ENCODE results near the gene ESPL1.
"Not testable (repeated sequence)": the region's sequence is repeated elsewhere in the genome, so short reads cannot be mapped to it uniquely, and the experiment has no call there.

ESPL1 gene

DNA sequence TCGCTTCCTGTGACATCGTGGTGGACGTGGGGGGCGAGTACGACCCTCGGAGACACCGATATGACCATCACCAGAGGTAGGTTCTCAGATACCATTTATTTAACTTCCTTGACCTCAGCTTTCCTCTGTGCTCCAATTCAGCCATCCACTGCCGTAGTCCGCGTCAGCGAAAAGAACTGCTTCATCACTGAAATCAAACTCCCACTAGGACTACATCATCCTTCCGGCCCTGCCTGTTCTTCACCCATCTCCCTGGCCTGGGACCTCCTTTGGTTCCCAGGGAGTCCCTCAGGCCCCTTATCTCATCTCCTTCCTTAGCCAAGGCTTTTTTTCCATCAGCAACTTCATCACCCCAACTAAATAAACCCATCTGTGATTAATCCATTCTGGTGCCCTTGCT is 32.1 kb downstream of the ESPL1 start:
- ATAC-seq, result no peak
- peak; percentile 26 for DNase-seq

GRCh38 chr12:53302903-53303302 is 34.8 kb downstream of the ESPL1 start:
- DNase-seq, result no peak
- ATAC-seq, result no peak

GRCh38 chr12:53306826-53307225 is 38.7 kb downstream of the ESPL1 start:
- DNase-seq, result no peak
- ATAC-seq, result no peak

DNA sequence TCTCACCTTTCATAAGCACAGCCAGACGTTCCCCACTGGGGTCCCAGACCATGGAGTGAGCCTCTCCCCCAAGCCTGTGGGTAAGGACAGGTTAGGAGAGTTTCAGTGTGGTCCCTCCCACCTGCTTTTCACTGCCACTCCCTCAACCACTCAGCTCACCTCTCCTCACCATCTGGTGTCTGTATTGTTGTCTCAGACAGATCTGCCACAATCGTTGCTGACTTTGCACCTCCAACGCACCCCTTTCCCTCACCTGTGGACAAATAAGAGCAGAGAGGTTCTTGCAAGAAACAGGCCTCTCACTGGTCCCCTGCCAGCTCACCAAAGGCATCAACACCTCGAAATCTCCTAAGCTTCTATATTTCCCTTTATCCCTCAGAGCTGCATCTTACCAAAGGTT is 40.2 kb downstream of the ESPL1 start:
- DNase-seq (no peak), ATAC-seq (no peak)

GRCh38 chr12:53313996-53314395 is 45.9 kb downstream of the ESPL1 start:
- ATAC-seq (no peak), DNase-seq (no peak)

- ATAC-seq (no peak), DNase-seq (no peak)
Observed at GRCh38 chr12:53320352-53321195, 52.5 kb downstream of the ESPL1 start.

- peak; percentile 59 for DNase-seq
- peak; percentile 20 for ATAC-seq
Observed at GRCh38 chr12:53324113-53324778, 56.1 kb downstream of the ESPL1 start.

DNA sequence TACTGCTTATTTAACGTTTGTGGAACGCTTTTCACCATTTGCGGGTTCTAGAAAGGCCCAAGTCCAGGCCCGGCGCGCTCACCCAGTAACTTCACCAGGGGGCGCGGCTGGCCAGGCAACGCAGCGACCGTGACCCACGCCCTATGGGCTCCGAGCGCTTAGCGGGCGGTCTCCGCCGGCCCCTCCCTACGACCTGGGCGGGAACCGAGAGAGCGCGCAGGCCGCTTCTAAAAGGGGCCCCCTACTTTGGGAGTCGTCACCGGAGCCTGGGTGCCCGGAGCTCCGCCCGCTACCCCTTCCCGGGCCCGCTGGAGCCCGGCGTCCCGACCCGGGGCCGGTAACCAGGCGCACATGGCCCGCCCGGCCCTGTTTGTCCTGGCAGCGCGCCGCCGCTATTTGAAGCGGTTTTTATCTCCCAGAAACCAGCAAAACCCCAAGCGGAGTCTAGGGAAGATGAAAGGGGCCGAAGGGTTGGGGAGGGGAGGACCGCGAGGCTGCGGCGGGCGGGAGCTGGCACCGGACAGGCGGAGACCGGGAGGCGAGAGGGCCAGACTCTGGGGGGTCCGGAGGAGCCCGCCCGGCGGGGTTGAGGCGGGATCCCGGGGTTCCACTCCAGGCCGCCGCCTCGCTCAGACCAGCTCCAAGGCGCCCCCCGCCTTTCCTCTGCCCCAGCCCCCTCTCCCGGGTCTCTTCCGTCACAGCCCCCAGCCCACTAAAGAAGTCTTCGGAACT is 56.8 kb downstream of the ESPL1 start:
- peak; percentile 94 for DNase-seq
- ATAC-seq, result peak; percentile 79

DNA sequence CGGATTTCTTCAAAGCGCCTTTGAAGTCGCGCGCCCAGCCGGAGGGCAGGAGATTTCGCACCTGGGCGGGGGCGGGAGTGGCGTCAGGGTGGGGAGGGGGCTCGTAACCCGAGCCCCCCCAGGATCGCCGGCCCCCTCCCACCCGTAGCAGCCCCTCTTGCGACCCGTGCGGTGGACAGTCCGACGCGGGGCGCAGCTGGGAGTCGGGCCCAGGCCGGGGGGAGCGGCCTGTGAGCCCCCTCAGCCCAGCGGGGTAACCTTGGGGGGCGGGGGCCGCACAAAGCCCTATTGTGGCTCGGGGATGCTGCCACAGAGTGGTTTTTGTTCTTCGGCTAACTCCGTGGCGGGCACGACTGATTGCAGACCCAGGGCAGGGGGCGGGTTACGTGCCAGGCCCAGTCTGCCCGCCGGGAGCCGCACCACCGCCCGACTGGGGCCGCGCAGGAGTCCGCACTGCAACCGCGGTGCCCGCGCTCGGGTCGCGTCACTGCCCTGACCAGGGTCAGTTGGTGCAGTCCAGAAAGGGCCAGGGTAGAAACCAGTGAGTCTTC is 57.5 kb downstream of the ESPL1 start:
- peak; percentile 54 for DNase-seq
- no peak for ATAC-seq

DNA sequence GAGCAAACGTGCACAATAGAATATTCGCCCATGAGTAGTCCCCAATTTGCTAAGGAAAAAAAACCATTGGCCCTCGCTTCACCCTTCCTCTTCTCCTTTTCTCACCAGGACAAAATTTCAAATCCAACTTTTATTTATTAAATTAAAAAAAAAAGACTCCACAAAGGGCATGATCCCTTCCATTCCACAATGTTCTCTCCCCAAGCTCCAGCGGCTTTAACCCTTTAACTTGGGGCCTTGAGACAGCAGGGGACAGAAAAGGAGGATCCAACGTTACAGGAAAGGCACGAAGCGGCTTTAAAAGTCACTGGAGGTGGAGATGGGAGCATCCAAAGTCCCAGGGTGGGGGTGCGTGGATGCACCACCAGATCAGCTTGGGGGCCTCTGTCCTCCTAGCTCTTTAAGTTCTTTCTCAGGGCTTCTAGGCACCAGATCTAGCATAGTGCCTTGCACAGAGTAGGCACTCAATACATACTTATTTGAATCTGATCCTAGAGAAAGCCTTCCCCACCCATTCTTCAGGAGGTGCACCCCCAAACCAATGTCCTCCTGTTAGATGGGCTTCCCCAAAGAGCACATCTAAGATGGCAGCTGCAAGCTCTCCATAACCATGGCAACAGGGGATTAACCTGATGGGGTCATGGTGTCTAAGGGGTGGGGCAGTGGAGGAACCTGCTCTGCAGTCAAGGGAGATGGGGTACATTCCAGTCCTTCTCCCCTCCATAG is 58.5 kb downstream of the ESPL1 start:
- ATAC-seq (no peak), DNase-seq (no peak)

DNA sequence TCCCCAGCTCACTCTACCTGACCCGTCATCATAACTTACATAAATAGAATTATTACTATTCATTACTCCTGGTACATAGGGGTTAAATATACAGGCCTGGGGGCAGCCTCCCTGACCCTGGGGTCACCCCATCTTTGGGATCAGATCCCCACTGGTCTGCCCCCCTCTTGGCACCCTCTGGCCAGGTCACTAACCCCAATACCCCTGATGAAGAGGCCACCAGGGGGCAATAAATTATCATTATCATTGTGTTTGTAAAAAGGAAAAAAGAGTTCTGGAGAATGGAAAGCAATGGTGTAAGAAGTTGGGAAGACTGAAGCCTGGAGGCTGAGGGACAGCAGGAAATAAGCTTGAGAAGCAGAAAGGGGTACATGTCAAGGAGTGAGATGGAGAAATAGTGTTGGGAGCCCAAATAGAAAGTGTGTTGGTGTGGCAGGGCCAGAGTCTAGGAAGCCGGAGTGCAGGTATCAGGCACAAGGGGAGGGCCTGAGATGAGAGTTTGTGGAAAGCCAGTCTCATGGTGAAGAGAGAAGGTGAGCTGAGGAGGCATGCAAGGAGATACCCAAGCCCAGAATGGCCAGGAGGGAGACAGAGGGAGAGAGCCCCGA is 59.4 kb downstream of the ESPL1 start:
- no peak for DNase-seq
- ATAC-seq, result no peak

DNA sequence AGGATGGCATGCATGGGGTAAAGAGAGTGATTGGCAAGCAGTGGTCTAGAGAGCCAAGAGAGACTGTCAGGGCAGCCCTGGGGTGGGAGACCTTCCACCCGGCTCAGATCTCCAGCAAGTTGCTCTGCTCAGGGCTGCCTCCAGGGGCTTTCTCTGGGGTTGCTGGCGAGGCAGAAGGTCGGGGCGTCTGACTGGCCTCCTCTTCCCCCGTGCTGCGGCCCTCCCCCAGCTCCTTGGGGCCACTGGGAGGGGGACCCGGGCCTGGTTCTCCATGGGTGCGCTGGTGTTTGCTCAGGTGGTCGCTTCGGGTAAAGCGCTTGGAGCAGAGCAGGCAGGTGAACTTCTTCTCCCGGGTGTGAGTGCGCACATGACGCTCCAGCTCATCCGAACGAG is 59.9 kb downstream of the ESPL1 start:
- peak; percentile 24 for DNase-seq
- no peak for ATAC-seq

- no peak for DNase-seq
- ATAC-seq, result no peak
Observed at GRCh38 chr12:53330671-53331070, 62.6 kb downstream of the ESPL1 start.

- DNase-seq, ATAC-seq: not testable (repeated sequence)
Observed at GRCh38 chr12:53332339-53332738, 64.2 kb downstream of the ESPL1 start.

- DNase-seq (no peak), ATAC-seq (no peak)
Observed at GRCh38 chr12:53332744-53333143, 64.6 kb downstream of the ESPL1 start.

GRCh38 chr12:53333289-53333688 is 65.2 kb downstream of the ESPL1 start:
- DNase-seq, result no peak

DNA sequence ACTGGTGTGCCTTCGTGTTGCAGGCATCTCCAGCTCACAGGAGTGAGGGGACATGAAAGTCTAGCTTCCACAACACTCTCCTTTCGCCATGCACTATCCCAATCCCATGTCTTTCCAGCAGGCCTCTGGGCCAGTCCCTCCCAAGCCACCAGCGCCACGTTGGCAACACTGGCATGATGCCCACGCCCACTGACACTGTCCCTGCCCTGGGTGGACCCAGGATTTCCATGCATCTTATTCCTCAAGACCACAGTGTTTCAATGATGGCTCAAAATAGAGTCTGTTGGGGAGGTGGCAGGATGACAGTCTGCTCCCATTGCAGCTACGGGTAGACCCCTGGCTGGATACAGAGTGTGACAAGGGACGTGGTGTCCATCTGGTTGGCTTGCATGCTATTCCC is 65.7 kb downstream of the ESPL1 start:
- DNase-seq (no peak), ATAC-seq (no peak)

More at GRCh38 chr12:53333289-53333688, 65.2 kb downstream of the ESPL1 start:
- no peak for ATAC-seq

DNA sequence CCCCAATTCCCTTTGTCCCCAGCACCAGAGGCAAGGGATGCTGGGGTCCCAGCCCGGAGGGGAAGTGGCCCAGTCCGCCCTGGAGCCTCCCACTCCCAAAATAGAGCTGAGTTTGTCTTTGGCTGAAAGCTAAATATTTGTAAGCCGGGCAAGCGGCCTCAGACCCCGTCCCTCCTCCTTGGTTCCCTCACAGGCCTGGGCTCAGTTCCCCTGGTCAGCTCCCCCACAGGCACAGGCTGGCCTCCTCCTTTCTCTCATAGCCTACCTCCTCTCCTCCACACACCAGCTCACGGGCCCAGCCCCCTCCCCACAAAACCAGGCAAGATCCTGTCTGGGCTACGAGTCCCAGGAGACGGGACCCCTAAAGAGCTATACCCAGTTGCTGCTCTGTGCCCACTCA is 66.7 kb downstream of the ESPL1 start:
- ATAC-seq (no peak), DNase-seq (no peak)

GRCh38 chr12:53336181-53336681 is 68.1 kb downstream of the ESPL1 start, which contains the start of gene SP7:
SP7 (minus strand) TSS chr12:53336354; CDS start chr12:53335646, 708 bp downstream.
- DNase-seq (no peak), ATAC-seq (no peak)

DNA sequence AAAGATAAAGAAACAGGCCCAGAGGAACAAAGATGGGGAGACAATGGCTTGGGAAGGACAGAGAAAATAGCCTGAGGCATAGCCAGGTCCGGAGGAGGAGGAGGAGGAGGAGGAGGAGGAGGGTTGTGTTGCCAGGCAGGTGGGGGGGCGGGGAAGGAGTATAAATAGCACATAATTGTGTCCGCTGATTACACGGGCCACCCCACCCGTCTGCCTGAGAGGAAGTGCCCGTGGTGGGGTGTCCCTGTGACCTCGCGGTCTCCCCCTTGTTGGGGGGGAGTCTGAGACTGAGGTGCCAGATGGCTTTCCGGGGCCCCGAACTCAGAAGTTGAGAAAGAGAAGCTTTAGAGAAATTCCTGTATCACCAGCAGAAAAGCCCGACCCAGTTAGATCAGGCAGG is 69.9 kb downstream of the ESPL1 start:
- no peak for ATAC-seq
- DNase-seq, result no peak

- DNase-seq (no peak), ATAC-seq (no peak)
Observed at GRCh38 chr12:53338916-53339315, 70.8 kb downstream of the ESPL1 start.
